HG03378 (cell line): ENCODE data around the gene RBM22.

Experiments
- ATAC-seq: cut with Tn5 transposase; IDR thresholded peaks from one replicate; pipeline ENCODE4 v1.9.1; 2021; ENCODE audit warnings: mild to moderate bottlenecking, moderate library complexity; ENCODE audit not compliant: unreplicated experiment

RBM22 gene

GRCh38 chr5:150653145-150653761 is 47.6 kb downstream of the RBM22 start:
- no peak for ATAC-seq

- no peak for ATAC-seq
Measured at GRCh38 chr5:150651924-150652671, 48.8 kb downstream of the RBM22 start.

GRCh38 chr5:150651382-150651781 is 49.5 kb downstream of the RBM22 start:
- no peak for ATAC-seq

- ATAC-seq: no peak
Measured at GRCh38 chr5:150650021-150651006, 50.5 kb downstream of the RBM22 start.

GRCh38 chr5:150649108-150650020 is 51.5 kb downstream of the RBM22 start:
- no peak for ATAC-seq

- no peak for ATAC-seq
Measured at GRCh38 chr5:150648294-150649107, 52.4 kb downstream of the RBM22 start.

DNA sequence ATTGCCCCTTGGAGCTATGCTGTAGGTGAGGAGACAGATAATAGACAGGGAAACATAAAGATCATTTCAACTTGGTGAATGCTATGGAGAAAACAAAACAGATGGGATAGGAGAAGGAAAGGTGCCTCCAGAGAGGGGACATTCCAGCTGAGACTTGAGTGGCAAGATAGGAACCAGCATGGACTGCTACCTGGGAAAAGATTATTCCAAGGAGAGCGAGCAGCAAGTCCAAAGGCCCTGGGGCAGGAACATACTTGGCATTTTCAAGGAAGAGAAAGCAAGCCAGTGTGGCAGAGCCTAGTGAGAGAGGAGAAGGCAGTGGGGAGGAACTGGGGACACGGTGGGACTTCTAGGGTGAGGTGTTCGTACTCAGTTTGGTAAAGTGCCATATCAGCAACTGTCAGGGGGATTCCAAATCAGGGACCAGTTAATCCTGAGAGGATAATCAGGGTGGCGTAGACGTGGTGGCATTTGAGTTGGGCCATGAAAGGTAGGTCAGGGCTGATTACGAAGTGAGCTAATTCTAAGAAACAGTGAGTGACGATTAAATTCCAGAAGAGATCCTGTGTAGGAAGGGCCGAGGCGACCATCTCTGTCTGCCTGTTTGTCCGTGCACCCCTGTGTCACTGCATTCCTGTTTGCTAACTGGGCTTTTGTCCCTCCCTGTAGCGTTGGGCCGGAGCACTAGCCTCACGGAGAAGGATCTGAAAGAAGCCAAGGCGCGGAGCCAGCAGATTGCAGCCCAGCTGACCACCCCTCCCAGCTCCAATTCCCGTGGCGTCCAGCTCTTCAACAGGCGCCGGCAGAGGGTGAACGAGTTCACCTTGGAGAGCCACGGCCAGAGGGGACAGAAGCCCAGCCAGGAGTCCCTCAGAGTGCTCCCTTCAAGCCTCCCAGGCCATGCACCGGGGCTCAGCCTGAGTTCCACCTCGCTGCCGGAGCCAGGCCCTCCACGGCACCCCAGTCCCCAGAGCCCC is 53.3 kb downstream of the RBM22 start:
- ATAC-seq: no peak

DNA sequence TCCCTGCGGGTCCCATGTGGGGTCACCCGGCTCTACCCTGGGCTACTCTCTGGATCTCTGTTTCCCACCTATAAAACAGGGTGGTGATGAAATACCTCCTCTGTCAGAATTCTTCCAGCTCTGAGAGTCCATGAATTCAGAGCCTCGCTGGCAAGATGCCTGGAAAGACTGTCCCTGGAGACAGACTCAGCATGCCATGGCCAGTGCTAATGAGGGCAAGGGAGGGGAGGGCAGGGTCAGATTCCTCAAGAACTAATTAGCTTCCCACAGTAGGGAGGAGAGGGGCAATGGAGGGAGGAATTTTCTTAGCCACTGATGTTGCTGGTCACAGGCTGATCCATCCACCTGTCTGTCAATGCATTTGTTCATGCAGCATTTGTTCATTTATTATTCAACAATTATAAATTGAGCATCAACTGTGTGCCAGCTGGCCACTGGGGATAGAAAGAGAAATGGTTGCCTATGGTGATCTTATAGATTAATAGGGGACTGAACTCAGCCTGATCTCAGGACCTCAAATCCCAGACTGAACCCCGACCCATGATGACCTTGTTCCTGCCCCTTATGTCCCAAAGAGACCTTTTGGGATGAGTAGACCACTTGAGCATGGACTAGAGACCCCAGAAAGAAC is 55.7 kb downstream of the RBM22 start:
- ATAC-seq: no peak

DNA sequence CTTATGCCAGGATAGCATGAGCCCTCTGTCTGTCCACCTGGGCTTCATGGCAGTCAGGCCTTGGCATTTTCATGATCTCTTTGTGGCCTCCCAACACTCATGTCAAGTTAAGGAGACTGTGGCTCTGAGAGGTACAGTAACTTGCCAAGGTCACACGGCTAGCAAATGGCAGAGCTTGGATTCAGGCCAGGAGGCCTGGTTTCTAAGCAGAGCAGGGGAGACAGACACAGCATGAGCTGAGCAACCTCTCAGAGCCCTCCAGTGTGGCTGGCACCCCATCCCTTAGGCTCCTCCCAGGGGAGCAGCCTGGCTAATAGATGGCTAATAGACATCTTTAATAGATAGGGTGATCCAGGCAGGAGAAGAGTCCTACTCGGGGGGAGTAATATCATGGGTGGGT is 56.3 kb downstream of the RBM22 start:
- ATAC-seq: no peak

- ATAC-seq: no peak
Measured at GRCh38 chr5:150644058-150644457, 56.8 kb downstream of the RBM22 start.

DNA sequence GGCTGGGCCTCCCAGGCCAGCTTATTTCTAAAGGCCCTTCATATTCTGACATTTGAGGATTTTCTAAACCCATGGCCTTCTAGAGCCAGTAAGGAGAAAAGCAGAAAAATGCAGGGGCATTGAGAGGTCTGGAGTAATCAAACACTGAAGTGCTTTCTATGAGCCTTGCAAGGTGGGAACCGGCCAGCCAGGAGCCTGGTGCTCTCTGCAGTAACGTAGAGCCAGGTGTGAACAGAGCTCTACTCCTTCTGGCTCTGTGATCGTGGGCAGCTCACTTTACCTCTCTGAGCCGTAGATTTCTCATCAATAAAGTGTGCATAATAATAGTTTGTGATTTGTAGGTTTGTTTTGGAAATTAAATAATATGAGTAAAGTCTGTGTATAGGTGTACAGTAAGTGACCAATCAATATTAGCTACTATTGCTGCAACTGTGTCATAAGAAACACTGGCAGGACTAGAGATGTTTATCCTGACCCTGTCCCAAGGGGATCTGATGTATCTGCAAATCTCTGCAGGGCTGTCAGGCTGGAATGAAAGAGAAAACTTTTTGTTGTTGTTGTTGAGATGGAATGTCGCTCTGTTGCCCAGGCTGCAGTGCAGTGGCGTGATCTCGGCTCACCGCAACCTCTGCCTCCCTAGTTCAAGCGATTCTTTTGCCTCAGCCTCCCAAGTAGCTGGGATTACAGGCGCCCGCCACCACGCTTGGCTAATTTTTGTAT is 57.7 kb downstream of the RBM22 start:
- ATAC-seq: no peak

DNA sequence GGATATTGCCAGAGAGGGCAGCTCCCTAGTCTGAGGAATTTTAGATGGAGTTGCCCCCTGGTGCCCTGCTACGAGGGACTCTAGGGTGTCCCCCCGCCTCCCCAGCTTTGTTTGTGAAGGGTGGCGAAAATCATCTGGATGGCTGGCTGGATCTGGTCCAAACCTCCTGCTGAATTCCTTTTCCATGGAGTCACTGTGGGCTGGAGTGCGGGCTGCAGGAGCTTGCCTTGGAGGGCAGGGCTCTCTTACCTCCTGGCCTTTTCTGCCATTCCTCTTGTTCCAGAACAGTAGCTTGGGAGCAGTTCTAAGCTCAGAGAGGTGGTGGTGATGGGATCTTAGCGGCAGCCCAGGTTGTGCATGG is 58.3 kb downstream of the RBM22 start:
- ATAC-seq: no peak

DNA sequence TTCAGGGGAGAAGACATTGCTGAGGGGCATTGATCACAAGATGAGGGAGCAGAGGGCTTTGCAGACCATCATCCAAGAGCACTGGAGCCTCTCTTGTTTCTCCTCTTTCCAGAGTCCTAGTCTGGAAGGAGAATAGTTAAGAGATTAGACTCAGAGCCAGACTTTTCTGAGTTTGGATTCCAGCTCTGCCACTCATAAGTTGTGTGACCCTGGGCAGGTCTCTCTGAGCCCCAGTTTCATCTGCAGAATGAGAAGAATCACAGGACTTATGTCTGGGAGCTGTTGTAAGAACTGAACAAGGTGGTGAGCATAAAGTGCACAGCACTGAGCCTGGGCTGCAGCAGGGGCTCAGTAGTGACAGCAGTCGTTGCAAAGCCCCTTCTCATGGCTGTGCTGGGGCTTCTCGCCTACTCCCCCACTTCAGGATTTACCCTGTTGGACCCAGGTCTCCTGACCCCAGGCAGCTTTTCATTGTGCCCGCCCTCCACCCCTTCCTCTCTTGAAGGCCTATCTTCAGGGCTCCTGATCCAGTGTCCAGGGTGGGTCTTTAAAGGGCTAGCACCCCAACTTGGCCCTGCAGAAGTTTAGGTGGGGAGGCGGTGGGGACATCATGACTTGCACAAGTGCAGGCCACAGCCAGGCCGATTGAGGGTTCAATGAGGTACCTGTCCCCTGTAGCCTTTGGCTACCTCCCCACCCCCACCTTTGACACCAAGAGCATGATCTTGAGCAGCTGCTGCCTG is 58.9 kb downstream of the RBM22 start:
- no peak for ATAC-seq

- no peak for ATAC-seq
Measured at GRCh38 chr5:150641006-150641570, 59.8 kb downstream of the RBM22 start.
